GM12878 (cell line): ENCODE measurements around the gene LRBA. TPM values are rescaled to one million over a fixed set of nuclear protein-coding genes. Genes with fewer than 3 reads are reported as not detected.

Experiments used
- ATAC-seq: fragments of 200-7000 bp; cut with Tn5 transposase; 3 replicates; pipeline ENCODE4 v1.9.1; 2020; ENCODE audit warnings: mild to moderate bottlenecking, moderate library complexity
- BruUV-seq: library from RNA; stranded (reverse); fragments of 400-500 nt; replicated peaks from 2 replicates; lab custom pipeline; 2021; lab: Mats Ljungman, UMichigan
- CTCF ChIA-PET: fragments of 300-600 bp; sonication (Branson Sonifier 250); formaldehyde crosslinking; extraction: SDS; loops from one replicate; lab custom pipeline; 2021; ENCODE audit warnings: inconsistent platforms; lab: Yijun Ruan, JAX
- POLR2A ChIA-PET: fragments of 350-600 bp; formaldehyde crosslinking; extraction: SDS; loops from one replicate; lab custom pipeline; 2021; ENCODE audit warnings: inconsistent platforms; lab: Charles Lee
- RAD21 ChIA-PET: fragments of 300-600 bp; sonication (Branson Sonifier 250); formaldehyde crosslinking; loops from one replicate; lab custom pipeline; 2023; ENCODE audit warnings: antibody characterized with exemption; ENCODE audit not compliant: unreplicated experiment; lab: Charles Lee
- SMC1A ChIA-PET: fragments of 300-600 bp; sonication (Branson Sonifier 250); formaldehyde crosslinking; loops from one replicate; lab custom pipeline; 2023; ENCODE audit not compliant: unreplicated experiment, uncharacterized antibody; lab: Charles Lee
- DNase-seq: peaks from one replicate; pipeline ENCODE4 v3.0.0-alpha.2; 2011; ENCODE audit warnings: low read depth, low spot score
- FAIRE-seq: peaks from 3 replicates; lab custom pipeline; 2011; peaks lifted over from hg19 to GRCh38; lab: Jason Lieb, UNC
- H2AFZ ChIP-seq: 2 replicates; pipeline ENCODE4 v1.6.0; 2011; ENCODE audit warnings: low read depth, low read length, control low read depth; ENCODE audit not compliant: control insufficient read depth
- H3K27ac ChIP-seq: 2 replicates; pipeline ENCODE4 v1.5.1; 2011; ENCODE audit warnings: control low read depth; ENCODE audit not compliant: control insufficient read depth, insufficient read depth
- H3K27me3 ChIP-seq, 2 experiments: replicated peaks in 1 of 2; 2 replicates each; pipeline versions ENCODE4 v1.6.0 to v1.6.1; 2011; ENCODE audit warnings: low read length in 1 of 2; ENCODE audit not compliant: control insufficient read depth in 2 of 2, insufficient read depth in 2 of 2
- H3K36me3 ChIP-seq, 2 experiments: 2 replicates each; pipeline ENCODE4 v1.5.1; 2011; ENCODE audit warnings: low read length in 1 of 2; ENCODE audit not compliant: control insufficient read depth in 2 of 2, insufficient read depth in 2 of 2
- H3K4me1 ChIP-seq: 2 replicates; pipeline ENCODE4 v1.6.1; 2011; ENCODE audit warnings: mild to moderate bottlenecking, low read length, moderate library complexity, mixed read lengths; ENCODE audit not compliant: control insufficient read depth, insufficient read depth
- H3K4me2 ChIP-seq: 2 replicates; pipeline ENCODE4 v1.6.0; 2011; ENCODE audit warnings: control low read depth; ENCODE audit not compliant: control insufficient read depth, insufficient read depth
- H3K4me3 ChIP-seq: fragments of 200-600 bp; sonication (generic); 2 replicates; pipeline ENCODE4 v1.5.1; 2016
- H3K79me2 ChIP-seq: 2 replicates; pipeline ENCODE4 v1.6.0; 2011; ENCODE audit warnings: low read length; ENCODE audit not compliant: control insufficient read depth, insufficient read depth
- H3K9ac ChIP-seq: 2 replicates; pipeline ENCODE4 v1.8.0; 2011; ENCODE audit warnings: low read length, control low read depth, mixed read lengths; ENCODE audit not compliant: control insufficient read depth, insufficient read depth
- H3K9me3 ChIP-seq: replicated peaks from 3 replicates; pipeline ENCODE4 v1.5.1; 2011; ENCODE audit warnings: mild to moderate bottlenecking, low read length; ENCODE audit not compliant: control insufficient read depth, insufficient read depth
- H4K20me1 ChIP-seq: 2 replicates; pipeline ENCODE4 v1.6.0; 2011; ENCODE audit not compliant: control insufficient read depth, insufficient read depth
- BACH1 ChIP-seq: fragments of 450-650 bp; IDR thresholded peaks from 2 replicates; pipeline ENCODE4 v1.6.1; 2017; ENCODE audit warnings: mild to moderate bottlenecking, borderline replicate concordance
- CHD4 ChIP-seq: fragments of 200-600 bp; sonication (generic); IDR thresholded peaks from 2 replicates; pipeline ENCODE4 v1.6.1; 2016; ENCODE audit warnings: mild to moderate bottlenecking
- CREB1 ChIP-seq: IDR thresholded peaks from 2 replicates; pipeline ENCODE4 v1.6.1; 2012; ENCODE audit warnings: low read depth, mild to moderate bottlenecking, inconsistent platforms
- DPF2 ChIP-seq: fragments of 450-650 bp; IDR thresholded peaks from 2 replicates; pipeline ENCODE4 v1.6.1; 2017; ENCODE audit warnings: mild to moderate bottlenecking
- E2F4 ChIP-seq: IDR thresholded peaks from 2 replicates; pipeline ENCODE4 v1.6.1; 2012; ENCODE audit warnings: low read depth, low read length, improper control_type of control experiment
- HCFC1 ChIP-seq: fragments of 150-350 bp; IDR thresholded peaks from 2 replicates; pipeline ENCODE4 v1.6.1; 2014; ENCODE audit warnings: low read length
- KLF5 ChIP-seq: fragments of 450-650 bp; IDR thresholded peaks from 2 replicates; pipeline ENCODE4 v1.6.1; 2014; ENCODE audit warnings: mild to moderate bottlenecking; ENCODE audit not compliant: partially characterized antibody
- MTA2 ChIP-seq: fragments of 450-650 bp; IDR thresholded peaks from 2 replicates; pipeline ENCODE4 v1.6.1; 2016; ENCODE audit warnings: low read depth, mild to moderate bottlenecking, moderate library complexity
- MTA3 ChIP-seq: IDR thresholded peaks from 2 replicates; pipeline ENCODE4 v1.6.1; 2012; ENCODE audit warnings: low read length, inconsistent platforms, borderline replicate concordance
- NR2C2 ChIP-seq: IDR thresholded peaks from 2 replicates; pipeline ENCODE4 v1.6.1; 2011; ENCODE audit warnings: borderline replicate concordance, low read depth; ENCODE audit not compliant: control insufficient read depth, insufficient read length
- NRF1 ChIP-seq: conservative IDR thresholded peaks from 2 replicates; pipeline ENCODE4 v1.6.1; 2011; ENCODE audit warnings: mild to moderate bottlenecking, low read depth, low read length, improper control_type of control experiment
- PBX3 ChIP-seq: IDR thresholded peaks from 2 replicates; pipeline ENCODE4 v1.6.1; 2011; ENCODE audit warnings: mild to moderate bottlenecking, low read depth, low read length, moderate library complexity; ENCODE audit not compliant: insufficient replicate concordance
- PML ChIP-seq: IDR thresholded peaks from 2 replicates; pipeline ENCODE4 v1.6.1; 2012; ENCODE audit warnings: low read length, inconsistent platforms
- POLR2AphosphoS2 ChIP-seq: IDR thresholded peaks from 2 replicates; pipeline ENCODE4 v1.6.1; 2011; ENCODE audit warnings: low read depth, mild to moderate bottlenecking, low read length, improper control_type of control experiment, moderate library complexity
- RBBP5 ChIP-seq: fragments of 200-600 bp; sonication (generic); conservative IDR thresholded peaks from 2 replicates; pipeline ENCODE4 v1.6.1; 2016
- RUNX3 ChIP-seq: IDR thresholded peaks from 2 replicates; pipeline ENCODE4 v1.6.1; 2012; ENCODE audit warnings: low read length, inconsistent platforms
- SIN3A ChIP-seq: IDR thresholded peaks from 2 replicates; pipeline ENCODE4 v1.6.1; 2012; ENCODE audit warnings: low read depth, low read length, improper control_type of control experiment
- USF2 ChIP-seq: IDR thresholded peaks from 2 replicates; pipeline ENCODE4 v1.6.1; 2011; ENCODE audit warnings: low read depth, low read length, improper control_type of control experiment, borderline replicate concordance
- whole genome bisulfite sequencing: methylation state at CpG from one replicate; pipeline ENCODE4 v1.1.6; 2016; ENCODE audit warnings: low lambda C conversion rate; ENCODE audit not compliant: insufficient replicate concordance, insufficient coverage; ENCODE audit errors: missing lambda C conversion rate; 5-methylcytosine and 5-hydroxymethylcytosine counted together
- in situ Hi-C: fragments of 300-500 bp; cut with MboI; formaldehyde crosslinking; loops from 9 replicates; pipeline ENCODE4 v1.14.3; 2018; ENCODE audit warnings: mixed read lengths
- intact Hi-C: fragments of 100-400 bp; cut with micrococcal nuclease; formaldehyde crosslinking; loops from one replicate; pipeline ENCODE4 v1.14.2; 2022; ENCODE audit not compliant: unreplicated experiment
- polyA plus RNA-seq, 11 experiments: library from polyadenylated mRNA; depleted of rRNA in 4 of 11; unstranded in 6 of 11; stranded (reverse) in 5 of 11; fragments of >200 nt; fragmentation: Nextera tagmentation in 4 of 11; fragmentation: Illumina TruSeq in 1 of 11; extraction: Ambion mirVana in 4 of 11; extraction: Trizol in 1 of 11; gene quantifications; 1 replicate in 1 of 11; 2 replicates in 10 of 11; pipeline versions ENCODE4 v1.2.1 to v1.2.3, GENCODE V29; 2011 to 2016; ENCODE audit warnings: inconsistent platforms in 2 of 11, missing spikeins in 2 of 11, low read depth in 1 of 11
- total RNA-seq, 4 experiments: library from RNA; depleted of rRNA in 3 of 4; stranded (reverse); fragments of >200 nt in 3 of 4; fragmentation: Illumina TruSeq in 1 of 4; extraction: Trizol in 1 of 4; gene quantifications; 2 replicates each; pipeline versions ENCODE4 v1.2.1 to v1.2.3, GENCODE V29; 2013 to 2021
- TF ChIP-seq, protein P1 (sequence below), 3 experiments: IDR thresholded peaks in 2 of 3; conservative IDR thresholded peaks in 1 of 3; 2 replicates each; pipeline ENCODE4 v1.5.1; 2011; ENCODE audit warnings: low read depth in 3 of 3, low read length in 3 of 3, mild to moderate bottlenecking in 3 of 3, control low read depth in 2 of 3, moderate library complexity in 2 of 3, inconsistent platforms in 1 of 3, mixed read lengths in 1 of 3; ENCODE audit not compliant: control insufficient read depth in 2 of 3, insufficient read depth in 1 of 3; ENCODE audit errors: extremely low read depth in 1 of 3

LRBA gene
- total and polyA plus RNA-seq, 10 of the 15 experiments (the other 5 are each of a cell fraction or from before 2014, with no cell fraction given) = 20.3 to 93.4 (median 55.0) TPM

- Histone ChIP-seq H3K27me3 (no peaks in the 10 kb centered on the region), H3K79me2 (no peaks in the 10 kb centered on the region), H3K4me2 (no peak overlapping the region), H3K4me3 (no peak overlapping the region), H3K9ac (no peak overlapping the region), H3K4me1 (peaks cover 5% of the 10 kb centered on the region), H4K20me1 (no peaks in the 10 kb centered on the region), H3K27ac (no peak overlapping the region), H3K36me3 (no peaks in the 10 kb centered on the region), H2AFZ (no peak overlapping the region), H3K9me3 (no peaks in the 10 kb centered on the region)
- no peak for ATAC-seq
- ChIA-PET SMC1A (no interaction called here), CTCF (interaction anchor here (1.0 to 1.2 kb wide), 2 partner anchors 12 to 63 kb away, joined by 3 read pairs; no protein-coding TSS in a partner anchor), POLR2A (interaction anchor here (0.5 to 2.0 kb wide), 3 partner anchors 11 to 56 kb away, joined by 3 to 4 read pairs (median 3); partner anchors contain the start of gene LRBA), RAD21 (interaction anchor here (5.9 kb wide), 1 partner anchor 9 kb away, joined by 33 read pairs; the partner anchor contains the start of gene LRBA)
- TF ChIP-seq, protein P1, sequence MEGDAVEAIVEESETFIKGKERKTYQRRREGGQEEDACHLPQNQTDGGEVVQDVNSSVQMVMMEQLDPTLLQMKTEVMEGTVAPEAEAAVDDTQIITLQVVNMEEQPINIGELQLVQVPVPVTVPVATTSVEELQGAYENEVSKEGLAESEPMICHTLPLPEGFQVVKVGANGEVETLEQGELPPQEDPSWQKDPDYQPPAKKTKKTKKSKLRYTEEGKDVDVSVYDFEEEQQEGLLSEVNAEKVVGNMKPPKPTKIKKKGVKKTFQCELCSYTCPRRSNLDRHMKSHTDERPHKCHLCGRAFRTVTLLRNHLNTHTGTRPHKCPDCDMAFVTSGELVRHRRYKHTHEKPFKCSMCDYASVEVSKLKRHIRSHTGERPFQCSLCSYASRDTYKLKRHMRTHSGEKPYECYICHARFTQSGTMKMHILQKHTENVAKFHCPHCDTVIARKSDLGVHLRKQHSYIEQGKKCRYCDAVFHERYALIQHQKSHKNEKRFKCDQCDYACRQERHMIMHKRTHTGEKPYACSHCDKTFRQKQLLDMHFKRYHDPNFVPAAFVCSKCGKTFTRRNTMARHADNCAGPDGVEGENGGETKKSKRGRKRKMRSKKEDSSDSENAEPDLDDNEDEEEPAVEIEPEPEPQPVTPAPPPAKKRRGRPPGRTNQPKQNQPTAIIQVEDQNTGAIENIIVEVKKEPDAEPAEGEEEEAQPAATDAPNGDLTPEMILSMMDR (IDR thresholded peaks at IDR 0.05 in 2 of 3, conservative IDR thresholded peaks at IDR 0.05 in 1 of 3; ENCODE audit: control insufficient read depth in 2 of 3, extremely low read depth in 1 of 3, insufficient read depth in 1 of 3, low read depth in 3 of 3, low read length in 3 of 3) = no peak
- TF ChIP-seq KLF5 (no peak), BACH1 (no peak), RBBP5 (no peak), NRF1 (no peak), HCFC1 (no peak), NR2C2 (no peak), PML (no peak), POLR2AphosphoS2 (no peak), DPF2 (no peak), E2F4 (no peak), MTA3 (no peak), USF2 (no peak), RUNX3 (no peak), MTA2 (no peak), CHD4 (no peak), CREB1 (no peak), SIN3A (no peak), PBX3 (no peak)
- no TSS peak for BruUV-seq
- 52% methylated on average over 3 of the region's 3 CpGs for WGBS
- intact Hi-C loops (no loop called here), in situ Hi-C loops (no loop called here)
- FAIRE-seq = peak; percentile 23
- DNase-seq = no peak
Measured at GRCh38 chr4:151025759-151026158, 10.7 kb upstream of the LRBA start.
